GM19025 (cell line): ENCODE results near the gene CCNA2.
A peak's percentile ranks its signal among the peaks of the same experiment; 100 is the strongest.

Experiments used
- ATAC-seq: cut with Tn5 transposase; IDR thresholded peaks from one replicate; pipeline ENCODE4 v1.9.1; 2021; ENCODE audit warnings: mild to moderate bottlenecking, low read depth, moderate library complexity; ENCODE audit not compliant: unreplicated experiment

The CCNA2 gene

GRCh38 chr4:121811122-121811521, 12.6 kb downstream of the CCNA2 start:
- ATAC-seq: no peak

- no peak for ATAC-seq
These were observed 17.3 kb downstream of the CCNA2 start for GRCh38 chr4:121806411-121806810.

- ATAC-seq: no peak
These were observed 22.0 kb downstream of the CCNA2 start for GRCh38 chr4:121801715-121802075.

- peak; percentile 81 for ATAC-seq
These were observed 22.5 kb downstream of the CCNA2 start, which contains the start of gene EXOSC9 for GRCh38 chr4:121800961-121801714. EXOSC9 (plus strand) TSS chr4:121801323; CDS start chr4:121801425, 102 bp downstream.

- peak; percentile 14 for ATAC-seq
These were observed 23.1 kb downstream of the CCNA2 start for GRCh38 chr4:121800638-121800960.

GRCh38 chr4:121799867-121800501, 23.7 kb downstream of the CCNA2 start:
- ATAC-seq: no peak

GRCh38 chr4:121799208-121799823, 24.4 kb downstream of the CCNA2 start:
- ATAC-seq: no peak

- no peak for ATAC-seq
These were observed 27.4 kb downstream of the CCNA2 start for GRCh38 chr4:121796283-121796682.

GRCh38 chr4:121794505-121795188, 29.0 kb downstream of the CCNA2 start:
- no peak for ATAC-seq

GRCh38 chr4:121792966-121793365, 30.7 kb downstream of the CCNA2 start:
- no peak for ATAC-seq

GRCh38 chr4:121791481-121791880, 32.2 kb downstream of the CCNA2 start:
- ATAC-seq: no peak

GRCh38 chr4:121790976-121791375, 32.7 kb downstream of the CCNA2 start:
- no peak for ATAC-seq

- ATAC-seq: no peak
These were observed 33.5 kb downstream of the CCNA2 start for GRCh38 chr4:121789960-121790829.

- no peak for ATAC-seq
These were observed 34.2 kb downstream of the CCNA2 start for GRCh38 chr4:121789455-121789854.

- ATAC-seq: peak; percentile 75
These were observed 34.8 kb downstream of the CCNA2 start for GRCh38 chr4:121788896-121789295.

- no peak for ATAC-seq
These were observed 37.5 kb downstream of the CCNA2 start for GRCh38 chr4:121786221-121786620.

GRCh38 chr4:121785479-121785878, 38.2 kb downstream of the CCNA2 start:
- no peak for ATAC-seq

- ATAC-seq: no peak
These were observed 38.7 kb downstream of the CCNA2 start for GRCh38 chr4:121784975-121785374.

GRCh38 chr4:121784401-121784800, 39.3 kb downstream of the CCNA2 start:
- no peak for ATAC-seq

GRCh38 chr4:121783210-121783609, 40.5 kb downstream of the CCNA2 start:
- ATAC-seq: no peak
